Renal cortex interstitium (tissue), 11 donors: ENCODE results near the gene MGAT1. TPM values are rescaled to one million over a fixed set of nuclear protein-coding genes. Genes with fewer than 3 reads are reported as not detected.

ENCODE experiments used
- DNase-seq, 11 donors: peaks; one replicate each; pipeline ENCODE4 v3.0.0-alpha.2; 2013; ENCODE audit warnings: low read depth in 9 of 11, low spot score in 4 of 11; ENCODE audit errors: extremely low read depth in 1 of 11
- polyA plus RNA-seq, 3 donors: library from polyadenylated mRNA; unstranded; fragments of 120-200 nt; gene quantifications; one replicate each; pipeline ENCODE4 v1.2.1, GENCODE V29; 2013; ENCODE audit not compliant: insufficient read length in 3 of 3

MGAT1 gene
- polyA plus RNA-seq, 3 donors = 67.3 to 89.2 (median 78.9) TPM

- no peak for DNase-seq
Observed at GRCh38 chr5:180811623-180812124, 9.1 kb upstream of the MGAT1 start.

GRCh38 chr5:180810959-180811622 is 8.5 kb upstream of the MGAT1 start:
- DNase-seq = no peak

- DNase-seq = peak; percentile 91 to 96 (median 94)
Observed at GRCh38 chr5:180810210-180810958, 7.8 kb upstream of the MGAT1 start.

- DNase-seq = peak in 7 of 11 donors; percentile 79 to 83 (median 81)
Observed at GRCh38 chr5:180809403-180810209, 7.0 kb upstream of the MGAT1 start.

GRCh38 chr5:180808461-180809000 is 5.9 kb upstream of the MGAT1 start:
- no peak for DNase-seq

- DNase-seq = no peak
Observed at GRCh38 chr5:180807654-180808414, 5.2 kb upstream of the MGAT1 start.

GRCh38 chr5:180807046-180807445 is 4.4 kb upstream of the MGAT1 start:
- no peak for DNase-seq

- no peak for DNase-seq
Observed at GRCh38 chr5:180806351-180807011, 3.9 kb upstream of the MGAT1 start.

GRCh38 chr5:180804129-180804618 is 1.6 kb upstream of the MGAT1 start:
- no peak for DNase-seq

- no peak for DNase-seq
Observed at GRCh38 chr5:180803181-180804128, 849 bp upstream of the MGAT1 start.

GRCh38 chr5:180801596-180802324 is 846 bp downstream of the MGAT1 start:
- DNase-seq = no peak

- no peak for DNase-seq
Observed at GRCh38 chr5:180799902-180800801, 2.5 kb downstream of the MGAT1 start.

GRCh38 chr5:180799194-180799593 is 3.4 kb downstream of the MGAT1 start:
- no peak for DNase-seq

- no peak for DNase-seq
Observed at GRCh38 chr5:180798193-180798592, 4.4 kb downstream of the MGAT1 start.
